ENCODE data around the gene SLC6A3. TPM values are rescaled to one million over a fixed set of nuclear protein-coding genes. Genes with fewer than 3 reads are reported as not detected.
A peak's percentile ranks its signal among the peaks of the same experiment; 100 is the strongest.

Gene SLC6A3
- polyA plus RNA-seq, 3 donors, result not detected

- peak overlapping the region in 1 of 2 donors; percentile 24 for H3K4me3 Mint-ChIP-seq
- no peak overlapping the region for H2AFZ ChIP-seq (ENCODE audit: insufficient read depth, low read depth, low read length, poor library complexity, severe bottlenecking)
- no peaks in the 10 kb centered on the region for H3K4me1 ChIP-seq (ENCODE audit: control insufficient read depth in 1 of 2, insufficient read depth in 2 of 2, low read length in 2 of 2)
- 93% methylated on average over 34 of the region's 40 CpGs for WGBS (ENCODE audit: insufficient coverage)
- DNase-seq, result no peak
- intact Hi-C loops (cut with micrococcal nuclease), result no loop called here
- H3K9ac ChIP-seq (ENCODE audit: insufficient read depth, low read length, poor library complexity, severe bottlenecking), result no peak overlapping the region
- no peaks in the 10 kb centered on the region for H3K9me3 ChIP-seq (replicated peaks in 1 of 2; ENCODE audit: control insufficient read depth in 1 of 2, insufficient read depth in 1 of 2, low read length in 2 of 2)
- no peaks in the 10 kb centered on the region for H3K79me2 ChIP-seq (ENCODE audit: insufficient read depth, low read length)
- no peaks in the 10 kb centered on the region for H3K36me3 ChIP-seq (replicated peaks in 1 of 2; ENCODE audit: control insufficient read depth in 1 of 2, insufficient read depth in 2 of 2, low read length in 2 of 2)
- no peak overlapping the region for H3K27ac ChIP-seq (ENCODE audit: low read depth in 1 of 2, low read length in 2 of 2)
- H3K27me3 Mint-ChIP-seq (ENCODE audit: low read depth in 3 of 3), result peaks cover 8 to 13% (median 11%) of the 10 kb centered on the region in 3 donors
- TF ChIP-seq CTCF (IDR thresholded peaks at IDR 0.05), result no peak
- no peaks in the 10 kb centered on the region for H4K20me1 ChIP-seq (ENCODE audit: insufficient read depth, low read length)
- H3K9me3 Mint-ChIP-seq, result peaks cover 0 to 2% (median 0%) of the 10 kb centered on the region in 7 donors
- no peak overlapping the region for H3K4me3 ChIP-seq (replicated peaks in 1 of 3; ENCODE audit: low read depth in 2 of 3, low read length in 3 of 3)
- H3K36me3 Mint-ChIP-seq, result no peaks in the 10 kb centered on the region
- no peaks in the 10 kb centered on the region for H3K27me3 ChIP-seq (ENCODE audit: control insufficient read depth in 2 of 2, insufficient read depth in 2 of 2, low read length in 2 of 2)
- H3K4me2 ChIP-seq (replicated peaks; ENCODE audit: extremely low read depth, low read length, poor library complexity, severe bottlenecking), result no peak overlapping the region
- no peak overlapping the region for H3K27ac Mint-ChIP-seq
- H3K4me1 Mint-ChIP-seq, result no peaks in the 10 kb centered on the region
Observed at GRCh38 chr5:1405539-1406530, 39.4 kb downstream of the SLC6A3 start.

GRCh38 chr5:1405121-1405520, 40.1 kb downstream of the SLC6A3 start:
- no peaks in the 10 kb centered on the region for H3K36me3 ChIP-seq (replicated peaks in 1 of 2; ENCODE audit: control insufficient read depth in 1 of 2, insufficient read depth in 2 of 2, low read length in 2 of 2)
- WGBS (ENCODE audit: insufficient coverage), result 81% methylated on average over 19 of the region's 19 CpGs
- H3K4me2 ChIP-seq (replicated peaks; ENCODE audit: extremely low read depth, low read length, poor library complexity, severe bottlenecking), result no peak overlapping the region
- Mint-ChIP-seq H3K4me1 (no peaks in the 10 kb centered on the region), H3K27me3 (ENCODE audit: low read depth in 3 of 3) (peaks cover 8 to 17% (median 13%) of the 10 kb centered on the region in 3 donors), H3K4me3 (peak overlapping the region in 1 of 2 donors; percentile 24), H3K9me3 (peaks cover 0 to 2% (median 0%) of the 10 kb centered on the region in 7 donors), H3K36me3 (no peaks in the 10 kb centered on the region), H3K27ac (no peak overlapping the region)
- H3K27me3 ChIP-seq (ENCODE audit: control insufficient read depth in 2 of 2, insufficient read depth in 2 of 2, low read length in 2 of 2), result no peaks in the 10 kb centered on the region
- intact Hi-C loops (cut with micrococcal nuclease), result no loop called here
- DNase-seq, result no peak
- H3K27ac ChIP-seq (ENCODE audit: low read depth in 1 of 2, low read length in 2 of 2), result no peak overlapping the region
- no peak overlapping the region for H3K4me3 ChIP-seq (replicated peaks in 1 of 3; ENCODE audit: low read depth in 2 of 3, low read length in 3 of 3)
- TF ChIP-seq CTCF (IDR thresholded peaks at IDR 0.05), result no peak
- no peaks in the 10 kb centered on the region for H3K79me2 ChIP-seq (ENCODE audit: insufficient read depth, low read length)
- H2AFZ ChIP-seq (ENCODE audit: insufficient read depth, low read depth, low read length, poor library complexity, severe bottlenecking), result no peak overlapping the region
- H4K20me1 ChIP-seq (ENCODE audit: insufficient read depth, low read length), result no peaks in the 10 kb centered on the region
- no peak overlapping the region for H3K9ac ChIP-seq (ENCODE audit: insufficient read depth, low read length, poor library complexity, severe bottlenecking)
- no peaks in the 10 kb centered on the region for H3K4me1 ChIP-seq (ENCODE audit: control insufficient read depth in 1 of 2, insufficient read depth in 2 of 2, low read length in 2 of 2)
- no peaks in the 10 kb centered on the region for H3K9me3 ChIP-seq (replicated peaks in 1 of 2; ENCODE audit: control insufficient read depth in 1 of 2, insufficient read depth in 1 of 2, low read length in 2 of 2)
